GM23338 (cell line): ENCODE results near the gene ROPN1L. TPM values are rescaled to one million over a fixed set of nuclear protein-coding genes. Genes with fewer than 3 reads are reported as not detected.

Experiments used
- ATAC-seq: fragments of 200-7000 bp; cut with Tn5 transposase; 3 replicates; pipeline ENCODE4 v1.9.1; 2020
- DNase-seq: peaks from one replicate; pipeline ENCODE4 v3.0.0-alpha.2; 2015; ENCODE audit warnings: low spot score
- H2AFZ ChIP-seq: fragments of 200-600 bp; sonication (generic); 2 replicates; pipeline ENCODE4 v1.8.0; 2016; ENCODE audit warnings: antibody characterized with exemption, mild to moderate bottlenecking, moderate library complexity
- H3F3A ChIP-seq: fragments of 200-600 bp; sonication (generic); replicated peaks from 2 replicates; pipeline ENCODE4 v1.8.0; 2017; ENCODE audit warnings: antibody characterized with exemption, mixed run types, low read depth
- H3K27ac ChIP-seq: fragments of 200-600 bp; sonication (generic); 2 replicates; pipeline ENCODE4 v1.6.1; 2016; ENCODE audit warnings: low read depth
- H3K27me3 ChIP-seq: fragments of 200-600 bp; sonication (generic); 2 replicates; pipeline ENCODE4 v1.8.0; 2016; ENCODE audit warnings: mild to moderate bottlenecking, mixed run types, moderate library complexity; ENCODE audit not compliant: insufficient read depth
- H3K36me3 ChIP-seq: fragments of 200-600 bp; sonication (generic); 2 replicates; pipeline ENCODE4 v1.8.0; 2016; ENCODE audit warnings: mild to moderate bottlenecking; ENCODE audit not compliant: insufficient read depth
- H3K4me1 ChIP-seq: fragments of 200-600 bp; sonication (generic); 2 replicates; pipeline ENCODE4 v1.8.0; 2016; ENCODE audit warnings: mild to moderate bottlenecking, moderate library complexity; ENCODE audit not compliant: insufficient read depth
- H3K4me2 ChIP-seq: fragments of 200-600 bp; sonication (generic); 2 replicates; pipeline ENCODE4 v1.7.1; 2017; ENCODE audit warnings: mixed run types
- H3K4me3 ChIP-seq: fragments of 200-600 bp; sonication (generic); 2 replicates; pipeline ENCODE4 v1.6.1; 2016; ENCODE audit warnings: mixed run types
- H3K79me2 ChIP-seq: fragments of 200-600 bp; sonication (generic); replicated peaks from 2 replicates; pipeline ENCODE4 v1.8.0; 2017; ENCODE audit warnings: mild to moderate bottlenecking; ENCODE audit not compliant: insufficient read depth
- H3K9me2 ChIP-seq: fragments of 200-600 bp; sonication (generic); 2 replicates; pipeline ENCODE4 v1.8.0; 2017; ENCODE audit not compliant: insufficient read depth
- H4K20me1 ChIP-seq: fragments of 200-600 bp; sonication (generic); replicated peaks from 2 replicates; pipeline ENCODE4 v1.8.0; 2017; ENCODE audit warnings: mild to moderate bottlenecking; ENCODE audit not compliant: insufficient read depth
- H3K27ac Mint-ChIP-seq: 2 replicates; pipeline ENCODE4 v1.8.0; 2020; ENCODE audit warnings: inconsistent platforms, mild to moderate bottlenecking, moderate library complexity, mixed read lengths
- H3K27me3 Mint-ChIP-seq: 3 replicates; pipeline ENCODE4 v1.8.0; 2022; ENCODE audit warnings: low read depth, mild to moderate bottlenecking, moderate library complexity, mixed read lengths, inconsistent platforms; ENCODE audit not compliant: insufficient read depth, poor library complexity
- H3K36me3 Mint-ChIP-seq: 3 replicates; pipeline ENCODE4 v1.8.0; 2021; ENCODE audit warnings: low read depth, mild to moderate bottlenecking, inconsistent platforms, moderate library complexity, mixed read lengths
- H3K4me1 Mint-ChIP-seq: 3 replicates; pipeline ENCODE4 v1.8.0; 2020; ENCODE audit warnings: mild to moderate bottlenecking, inconsistent platforms, mixed read lengths
- H3K4me3 Mint-ChIP-seq: 3 replicates; pipeline ENCODE4 v1.8.0; 2021; ENCODE audit warnings: moderate library complexity, mild to moderate bottlenecking, inconsistent platforms, mixed read lengths
- H3K9me3 Mint-ChIP-seq: 3 replicates; pipeline ENCODE4 v1.8.0; 2020; ENCODE audit warnings: moderate library complexity, mild to moderate bottlenecking, inconsistent platforms, mixed read lengths
- CREB1 ChIP-seq: fragments of 250-450 bp; sonication (Bioruptor Pico); IDR thresholded peaks from 2 replicates; pipeline ENCODE4 v1.5.0; 2020; ENCODE audit warnings: low read depth, mild to moderate bottlenecking, moderate library complexity
- EZH2 ChIP-seq: fragments of 200-600 bp; sonication (generic); IDR thresholded peaks from one replicate; pipeline ENCODE4 v1.8.0; 2017; ENCODE audit warnings: antibody characterized with exemption, mild to moderate bottlenecking, low read depth; ENCODE audit not compliant: unreplicated experiment
- EZH2phosphoT487 ChIP-seq: fragments of 200-600 bp; sonication (generic); IDR thresholded peaks from one replicate; pipeline ENCODE4 v1.8.1; 2018; ENCODE audit warnings: antibody characterized with exemption; ENCODE audit not compliant: unreplicated experiment
- JUNB ChIP-seq: IDR thresholded peaks from one replicate; pipeline ENCODE4 v1.6.1; 2016; ENCODE audit warnings: antibody characterized with exemption; ENCODE audit not compliant: unreplicated experiment
- NANOG ChIP-seq: IDR thresholded peaks from 2 replicates; pipeline ENCODE4 v1.6.1; 2016; ENCODE audit warnings: antibody characterized with exemption, borderline replicate concordance
- POLR2AphosphoS5 ChIP-seq: IDR thresholded peaks from 2 replicates; pipeline ENCODE4 v1.6.1; 2016; ENCODE audit warnings: antibody characterized with exemption, low read depth
- STAT1 ChIP-seq: IDR thresholded peaks from one replicate; pipeline ENCODE4 v1.6.1; 2016; ENCODE audit warnings: antibody characterized with exemption; ENCODE audit not compliant: unreplicated experiment
- ZNF114 ChIP-seq: fragments of 250-450 bp; sonication (Bioruptor Pico); IDR thresholded peaks from 2 replicates; pipeline ENCODE4 v1.5.0; 2020; ENCODE audit warnings: mild to moderate bottlenecking, moderate library complexity
- ZNF331 ChIP-seq: fragments of 250-450 bp; sonication (Bioruptor Pico); IDR thresholded peaks from 2 replicates; pipeline ENCODE4 v1.5.0; 2020; ENCODE audit warnings: low read depth, mild to moderate bottlenecking, moderate library complexity
- polyA plus RNA-seq: library from polyadenylated mRNA; unstranded; fragments of >200 nt; fragmentation: Nextera tagmentation; extraction: Ambion mirVana; gene quantifications from 2 replicates; pipeline ENCODE4 v1.2.1, GENCODE V29; 2016
- total RNA-seq: library from RNA; depleted of rRNA; stranded (reverse); fragments of >200 nt; shearing (Covaris generic); gene quantifications from 2 replicates; pipeline ENCODE4 v1.2.3, GENCODE V29; 2014
- TF ChIP-seq, protein P1 (sequence below), 2 experiments: fragments of 200-600 bp in 1 of 2; sonication (generic) in 1 of 2; conservative IDR thresholded peaks; 2 replicates each; pipeline versions ENCODE4 v1.5.1 to v1.6.1; 2016 to 2017; ENCODE audit warnings: antibody characterized with exemption in 2 of 2, low read depth in 2 of 2, mild to moderate bottlenecking in 2 of 2, moderate library complexity in 1 of 2
- TF ChIP-seq, protein P2 (sequence below): IDR thresholded peaks from 2 replicates; pipeline ENCODE4 v1.6.1; 2016; ENCODE audit warnings: antibody characterized with exemption
- TF ChIP-seq, protein P3 (sequence below): IDR thresholded peaks from one replicate; pipeline ENCODE4 v1.6.1; 2018; ENCODE audit warnings: antibody characterized with exemption; ENCODE audit not compliant: unreplicated experiment
- TF ChIP-seq, protein P4 (sequence below): fragments of 250-450 bp; sonication (Bioruptor Pico); IDR thresholded peaks from 2 replicates; pipeline ENCODE4 v1.5.0; 2020; ENCODE audit warnings: mild to moderate bottlenecking, moderate library complexity

Gene ROPN1L
- total and polyA plus RNA-seq, 2 experiments from 2014 or later: 0.57 TPM; not detected in 1

DNA sequence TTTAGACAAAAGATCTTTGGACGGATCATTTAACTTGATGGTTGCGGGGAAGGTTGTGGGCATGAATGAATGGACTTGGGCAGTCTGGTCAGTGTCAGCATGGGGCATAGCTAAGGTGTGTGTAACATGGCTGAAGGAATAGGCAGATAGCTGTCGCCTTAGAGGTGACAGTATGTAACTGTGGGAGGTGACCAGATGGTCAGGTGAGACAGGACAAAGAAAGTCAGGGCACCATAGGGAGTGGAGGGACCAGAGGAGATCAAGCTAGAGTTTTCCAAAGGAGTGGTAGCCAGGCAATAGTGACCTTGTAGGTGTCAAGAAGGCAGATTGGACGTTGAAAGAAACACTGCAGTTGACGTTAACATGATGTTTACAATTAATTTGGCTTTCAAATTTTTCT lies 45.1 kb upstream of the ROPN1L start:
- Histone ChIP-seq H3K4me3 (no peak overlapping the region), H3K79me2 (no peaks in the 10 kb centered on the region), H3K4me2 (no peak overlapping the region), H3K4me1 (no peaks in the 10 kb centered on the region), H3K27me3 (no peaks in the 10 kb centered on the region), H3K36me3 (peaks cover 17% of the 10 kb centered on the region), H3K9me2 (no peaks in the 10 kb centered on the region), H3K27ac (no peak overlapping the region; the same call in 1 of the 2 replicates), H4K20me1 (no peaks in the 10 kb centered on the region; the same call in 1 of the 2 replicates), H2AFZ (no peak overlapping the region), H3F3A (no peaks in the 10 kb centered on the region)
- ATAC-seq (no peak), DNase-seq (no peak)
- H3K27me3 Mint-ChIP-seq: no peaks in the 10 kb centered on the region
- peaks cover 40% of the 10 kb centered on the region for H3K36me3 Mint-ChIP-seq
- no peaks in the 10 kb centered on the region for H3K4me1 Mint-ChIP-seq
- no peaks in the 10 kb centered on the region for H3K9me3 Mint-ChIP-seq
- no peak overlapping the region for H3K27ac Mint-ChIP-seq
- H3K4me3 Mint-ChIP-seq: no peak overlapping the region
- TF ChIP-seq, protein P1, sequence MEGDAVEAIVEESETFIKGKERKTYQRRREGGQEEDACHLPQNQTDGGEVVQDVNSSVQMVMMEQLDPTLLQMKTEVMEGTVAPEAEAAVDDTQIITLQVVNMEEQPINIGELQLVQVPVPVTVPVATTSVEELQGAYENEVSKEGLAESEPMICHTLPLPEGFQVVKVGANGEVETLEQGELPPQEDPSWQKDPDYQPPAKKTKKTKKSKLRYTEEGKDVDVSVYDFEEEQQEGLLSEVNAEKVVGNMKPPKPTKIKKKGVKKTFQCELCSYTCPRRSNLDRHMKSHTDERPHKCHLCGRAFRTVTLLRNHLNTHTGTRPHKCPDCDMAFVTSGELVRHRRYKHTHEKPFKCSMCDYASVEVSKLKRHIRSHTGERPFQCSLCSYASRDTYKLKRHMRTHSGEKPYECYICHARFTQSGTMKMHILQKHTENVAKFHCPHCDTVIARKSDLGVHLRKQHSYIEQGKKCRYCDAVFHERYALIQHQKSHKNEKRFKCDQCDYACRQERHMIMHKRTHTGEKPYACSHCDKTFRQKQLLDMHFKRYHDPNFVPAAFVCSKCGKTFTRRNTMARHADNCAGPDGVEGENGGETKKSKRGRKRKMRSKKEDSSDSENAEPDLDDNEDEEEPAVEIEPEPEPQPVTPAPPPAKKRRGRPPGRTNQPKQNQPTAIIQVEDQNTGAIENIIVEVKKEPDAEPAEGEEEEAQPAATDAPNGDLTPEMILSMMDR (conservative IDR thresholded peaks at IDR 0.05; ENCODE audit: low read depth in 2 of 2): no peak
- TF ChIP-seq ZNF331 (CRISPR knock-in tag): no peak
- no peak for TF ChIP-seq NANOG
- TF ChIP-seq EZH2phosphoT487: no peak
- TF ChIP-seq, protein P2, sequence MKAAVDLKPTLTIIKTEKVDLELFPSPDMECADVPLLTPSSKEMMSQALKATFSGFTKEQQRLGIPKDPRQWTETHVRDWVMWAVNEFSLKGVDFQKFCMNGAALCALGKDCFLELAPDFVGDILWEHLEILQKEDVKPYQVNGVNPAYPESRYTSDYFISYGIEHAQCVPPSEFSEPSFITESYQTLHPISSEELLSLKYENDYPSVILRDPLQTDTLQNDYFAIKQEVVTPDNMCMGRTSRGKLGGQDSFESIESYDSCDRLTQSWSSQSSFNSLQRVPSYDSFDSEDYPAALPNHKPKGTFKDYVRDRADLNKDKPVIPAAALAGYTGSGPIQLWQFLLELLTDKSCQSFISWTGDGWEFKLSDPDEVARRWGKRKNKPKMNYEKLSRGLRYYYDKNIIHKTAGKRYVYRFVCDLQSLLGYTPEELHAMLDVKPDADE: no peak
- TF ChIP-seq, protein P3, sequence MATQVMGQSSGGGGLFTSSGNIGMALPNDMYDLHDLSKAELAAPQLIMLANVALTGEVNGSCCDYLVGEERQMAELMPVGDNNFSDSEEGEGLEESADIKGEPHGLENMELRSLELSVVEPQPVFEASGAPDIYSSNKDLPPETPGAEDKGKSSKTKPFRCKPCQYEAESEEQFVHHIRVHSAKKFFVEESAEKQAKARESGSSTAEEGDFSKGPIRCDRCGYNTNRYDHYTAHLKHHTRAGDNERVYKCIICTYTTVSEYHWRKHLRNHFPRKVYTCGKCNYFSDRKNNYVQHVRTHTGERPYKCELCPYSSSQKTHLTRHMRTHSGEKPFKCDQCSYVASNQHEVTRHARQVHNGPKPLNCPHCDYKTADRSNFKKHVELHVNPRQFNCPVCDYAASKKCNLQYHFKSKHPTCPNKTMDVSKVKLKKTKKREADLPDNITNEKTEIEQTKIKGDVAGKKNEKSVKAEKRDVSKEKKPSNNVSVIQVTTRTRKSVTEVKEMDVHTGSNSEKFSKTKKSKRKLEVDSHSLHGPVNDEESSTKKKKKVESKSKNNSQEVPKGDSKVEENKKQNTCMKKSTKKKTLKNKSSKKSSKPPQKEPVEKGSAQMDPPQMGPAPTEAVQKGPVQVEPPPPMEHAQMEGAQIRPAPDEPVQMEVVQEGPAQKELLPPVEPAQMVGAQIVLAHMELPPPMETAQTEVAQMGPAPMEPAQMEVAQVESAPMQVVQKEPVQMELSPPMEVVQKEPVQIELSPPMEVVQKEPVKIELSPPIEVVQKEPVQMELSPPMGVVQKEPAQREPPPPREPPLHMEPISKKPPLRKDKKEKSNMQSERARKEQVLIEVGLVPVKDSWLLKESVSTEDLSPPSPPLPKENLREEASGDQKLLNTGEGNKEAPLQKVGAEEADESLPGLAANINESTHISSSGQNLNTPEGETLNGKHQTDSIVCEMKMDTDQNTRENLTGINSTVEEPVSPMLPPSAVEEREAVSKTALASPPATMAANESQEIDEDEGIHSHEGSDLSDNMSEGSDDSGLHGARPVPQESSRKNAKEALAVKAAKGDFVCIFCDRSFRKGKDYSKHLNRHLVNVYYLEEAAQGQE: no peak
- TF ChIP-seq, protein P4, sequence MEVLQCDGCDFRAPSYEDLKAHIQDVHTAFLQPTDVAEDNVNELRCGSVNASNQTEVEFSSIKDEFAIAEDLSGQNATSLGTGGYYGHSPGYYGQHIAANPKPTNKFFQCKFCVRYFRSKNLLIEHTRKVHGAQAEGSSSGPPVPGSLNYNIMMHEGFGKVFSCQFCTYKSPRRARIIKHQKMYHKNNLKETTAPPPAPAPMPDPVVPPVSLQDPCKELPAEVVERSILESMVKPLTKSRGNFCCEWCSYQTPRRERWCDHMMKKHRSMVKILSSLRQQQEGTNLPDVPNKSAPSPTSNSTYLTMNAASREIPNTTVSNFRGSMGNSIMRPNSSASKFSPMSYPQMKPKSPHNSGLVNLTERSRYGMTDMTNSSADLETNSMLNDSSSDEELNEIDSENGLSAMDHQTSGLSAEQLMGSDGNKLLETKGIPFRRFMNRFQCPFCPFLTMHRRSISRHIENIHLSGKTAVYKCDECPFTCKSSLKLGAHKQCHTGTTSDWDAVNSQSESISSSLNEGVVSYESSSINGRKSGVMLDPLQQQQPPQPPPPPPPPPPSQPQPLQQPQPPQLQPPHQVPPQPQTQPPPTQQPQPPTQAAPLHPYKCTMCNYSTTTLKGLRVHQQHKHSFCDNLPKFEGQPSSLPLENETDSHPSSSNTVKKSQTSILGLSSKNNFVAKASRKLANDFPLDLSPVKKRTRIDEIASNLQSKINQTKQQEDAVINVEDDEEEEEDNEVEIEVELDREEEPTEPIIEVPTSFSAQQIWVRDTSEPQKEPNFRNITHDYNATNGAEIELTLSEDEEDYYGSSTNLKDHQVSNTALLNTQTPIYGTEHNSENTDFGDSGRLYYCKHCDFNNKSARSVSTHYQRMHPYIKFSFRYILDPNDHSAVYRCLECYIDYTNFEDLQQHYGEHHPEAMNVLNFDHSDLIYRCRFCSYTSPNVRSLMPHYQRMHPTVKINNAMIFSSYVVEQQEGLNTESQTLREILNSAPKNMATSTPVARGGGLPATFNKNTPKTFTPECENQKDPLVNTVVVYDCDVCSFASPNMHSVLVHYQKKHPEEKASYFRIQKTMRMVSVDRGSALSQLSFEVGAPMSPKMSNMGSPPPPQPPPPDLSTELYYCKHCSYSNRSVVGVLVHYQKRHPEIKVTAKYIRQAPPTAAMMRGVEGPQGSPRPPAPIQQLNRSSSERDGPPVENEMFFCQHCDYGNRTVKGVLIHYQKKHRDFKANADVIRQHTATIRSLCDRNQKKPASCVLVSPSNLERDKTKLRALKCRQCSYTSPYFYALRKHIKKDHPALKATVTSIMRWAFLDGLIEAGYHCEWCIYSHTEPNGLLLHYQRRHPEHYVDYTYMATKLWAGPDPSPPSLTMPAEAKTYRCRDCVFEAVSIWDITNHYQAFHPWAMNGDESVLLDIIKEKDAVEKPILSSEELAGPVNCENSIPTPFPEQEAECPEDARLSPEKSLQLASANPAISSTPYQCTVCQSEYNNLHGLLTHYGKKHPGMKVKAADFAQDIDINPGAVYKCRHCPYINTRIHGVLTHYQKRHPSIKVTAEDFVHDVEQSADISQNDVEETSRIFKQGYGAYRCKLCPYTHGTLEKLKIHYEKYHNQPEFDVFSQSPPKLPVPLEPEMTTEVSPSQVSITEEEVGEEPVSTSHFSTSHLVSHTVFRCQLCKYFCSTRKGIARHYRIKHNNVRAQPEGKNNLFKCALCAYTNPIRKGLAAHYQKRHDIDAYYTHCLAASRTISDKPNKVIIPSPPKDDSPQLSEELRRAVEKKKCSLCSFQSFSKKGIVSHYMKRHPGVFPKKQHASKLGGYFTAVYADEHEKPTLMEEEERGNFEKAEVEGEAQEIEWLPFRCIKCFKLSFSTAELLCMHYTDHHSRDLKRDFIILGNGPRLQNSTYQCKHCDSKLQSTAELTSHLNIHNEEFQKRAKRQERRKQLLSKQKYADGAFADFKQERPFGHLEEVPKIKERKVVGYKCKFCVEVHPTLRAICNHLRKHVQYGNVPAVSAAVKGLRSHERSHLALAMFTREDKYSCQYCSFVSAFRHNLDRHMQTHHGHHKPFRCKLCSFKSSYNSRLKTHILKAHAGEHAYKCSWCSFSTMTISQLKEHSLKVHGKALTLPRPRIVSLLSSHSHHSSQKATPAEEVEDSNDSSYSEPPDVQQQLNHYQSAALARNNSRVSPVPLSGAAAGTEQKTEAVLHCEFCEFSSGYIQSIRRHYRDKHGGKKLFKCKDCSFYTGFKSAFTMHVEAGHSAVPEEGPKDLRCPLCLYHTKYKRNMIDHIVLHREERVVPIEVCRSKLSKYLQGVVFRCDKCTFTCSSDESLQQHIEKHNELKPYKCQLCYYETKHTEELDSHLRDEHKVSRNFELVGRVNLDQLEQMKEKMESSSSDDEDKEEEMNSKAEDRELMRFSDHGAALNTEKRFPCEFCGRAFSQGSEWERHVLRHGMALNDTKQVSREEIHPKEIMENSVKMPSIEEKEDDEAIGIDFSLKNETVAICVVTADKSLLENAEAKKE (CRISPR knock-in tag): no peak
- no peak for TF ChIP-seq EZH2
- TF ChIP-seq POLR2AphosphoS5: no peak
- TF ChIP-seq JUNB: no peak
- TF ChIP-seq ZNF114 (CRISPR knock-in tag): no peak
- TF ChIP-seq CREB1 (CRISPR knock-in tag): no peak
- no peak for TF ChIP-seq STAT1
